Bronchial smooth muscle cell (primary cell): Measurements from ENCODE around the gene GLRX3. TPM values are rescaled to one million over a fixed set of nuclear protein-coding genes. Genes with fewer than 3 reads are reported as not detected.

ENCODE experiments used
- total RNA-seq: library from RNA; depleted of rRNA; stranded (reverse); fragments of >200 nt; gene quantifications from 2 replicates; pipeline ENCODE4 v1.2.1, GENCODE V29; 2014

The GLRX3 gene
- total RNA-seq: 52.1 and 67.0 TPM in 2 replicates

GRCh38 chr10:130136226-130137089 is at the start of gene GLRX3:
Gene GLRX3 (plus strand): TSS chr10:130136391. CDS start chr10:130136421, 30 bp downstream.

GRCh38 chr10:130110246-130111112 is 25.7 kb upstream of the GLRX3 start, which contains the start of gene C10orf143:
Gene C10orf143 (minus strand): TSS chr10:130110830. CDS start chr10:130110772, 58 bp downstream.

Other genes with a start within 250 kb of the GLRX3 start
- 9.0 and 18.0 TPM in 2 replicates for gene EBF3, start 172.1 kb upstream of the GLRX3 start, total RNA-seq
- 1.0 and 1.1 TPM in 2 replicates for gene C10orf143, start 25.6 kb upstream of the GLRX3 start, total RNA-seq